ENCODE results near the gene STX10.

DNA sequence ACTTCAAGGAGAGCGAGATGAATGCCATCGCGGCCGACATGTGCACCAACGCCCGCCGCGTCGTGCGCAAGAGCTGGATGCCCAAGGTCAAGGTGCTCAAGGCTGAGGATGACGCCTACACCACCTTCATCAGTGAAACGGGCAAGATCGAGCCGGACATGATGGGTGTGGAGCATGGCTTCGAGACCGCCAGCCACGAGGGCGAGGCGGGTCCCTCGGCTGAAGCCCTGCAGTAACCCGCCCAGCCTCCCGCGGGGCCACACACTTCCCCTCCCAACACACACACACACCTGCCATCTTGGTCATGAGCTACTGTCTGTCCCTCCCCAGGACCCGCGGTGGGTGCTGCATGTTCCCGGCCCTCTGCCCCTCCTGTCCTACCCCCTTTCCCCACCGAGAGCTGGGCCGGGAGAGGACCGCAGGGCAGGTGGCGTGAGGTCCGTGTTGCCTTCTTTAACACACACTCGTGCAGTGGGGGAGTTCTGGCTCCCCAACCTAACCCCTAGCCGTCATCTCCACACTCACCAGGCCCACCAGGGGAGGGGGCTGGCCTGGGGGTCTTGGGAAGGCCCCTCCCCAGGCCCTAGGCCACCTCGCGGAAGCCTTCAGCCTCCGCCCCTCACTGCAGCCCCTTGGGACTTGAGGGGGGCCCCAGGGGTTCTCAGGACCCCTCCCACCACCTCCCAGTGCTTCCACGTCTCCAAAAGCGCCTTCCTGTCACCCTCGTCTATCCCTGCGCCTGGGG lies 11.8 kb downstream of the STX10 start:
- TF ChIP-seq, protein P1, sequence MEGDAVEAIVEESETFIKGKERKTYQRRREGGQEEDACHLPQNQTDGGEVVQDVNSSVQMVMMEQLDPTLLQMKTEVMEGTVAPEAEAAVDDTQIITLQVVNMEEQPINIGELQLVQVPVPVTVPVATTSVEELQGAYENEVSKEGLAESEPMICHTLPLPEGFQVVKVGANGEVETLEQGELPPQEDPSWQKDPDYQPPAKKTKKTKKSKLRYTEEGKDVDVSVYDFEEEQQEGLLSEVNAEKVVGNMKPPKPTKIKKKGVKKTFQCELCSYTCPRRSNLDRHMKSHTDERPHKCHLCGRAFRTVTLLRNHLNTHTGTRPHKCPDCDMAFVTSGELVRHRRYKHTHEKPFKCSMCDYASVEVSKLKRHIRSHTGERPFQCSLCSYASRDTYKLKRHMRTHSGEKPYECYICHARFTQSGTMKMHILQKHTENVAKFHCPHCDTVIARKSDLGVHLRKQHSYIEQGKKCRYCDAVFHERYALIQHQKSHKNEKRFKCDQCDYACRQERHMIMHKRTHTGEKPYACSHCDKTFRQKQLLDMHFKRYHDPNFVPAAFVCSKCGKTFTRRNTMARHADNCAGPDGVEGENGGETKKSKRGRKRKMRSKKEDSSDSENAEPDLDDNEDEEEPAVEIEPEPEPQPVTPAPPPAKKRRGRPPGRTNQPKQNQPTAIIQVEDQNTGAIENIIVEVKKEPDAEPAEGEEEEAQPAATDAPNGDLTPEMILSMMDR (IDR thresholded peaks at IDR 0.05) = no peak
- TF ChIP-seq POLR2A (IDR thresholded peaks at IDR 0.05) = no peak

Data from testis (tissue), 2 donors.